Activated CD4-positive, alpha-beta memory T cell treated with anti-CD3 and anti-CD28 coated beads, Interleukin-2, amount 10 ng/mL, durations not matched to agents 7 days and 5 days (primary cell): ENCODE measurements around the gene RPS6KA2. TPM values are rescaled to one million over a fixed set of nuclear protein-coding genes. Genes with fewer than 3 reads are reported as not detected.

Experiments used
- CTCF ChIA-PET: fragments of 350-600 bp; sonication (Branson Sonifier 250); formaldehyde crosslinking; loops from one replicate; lab custom pipeline; 2021; ENCODE audit warnings: antibody characterized with exemption, inconsistent platforms; lab: Charles Lee
- POLR2A ChIA-PET: fragments of 350-600 bp; sonication (Branson Sonifier 250); formaldehyde crosslinking; loops from one replicate; lab custom pipeline; 2021; ENCODE audit warnings: antibody characterized with exemption; lab: Charles Lee
- DNase-seq: peaks from one replicate; pipeline ENCODE4 v3.0.0-alpha.2; 2020
- H3K27ac Mint-ChIP-seq: one replicate; pipeline ENCODE4 v1.8.0; 2021; ENCODE audit warnings: mild to moderate bottlenecking, mixed read lengths
- H3K27me3 Mint-ChIP-seq: one replicate; pipeline ENCODE4 v1.8.0; 2021; ENCODE audit warnings: mixed read lengths
- H3K36me3 Mint-ChIP-seq: one replicate; pipeline ENCODE4 v1.8.0; 2021; ENCODE audit warnings: low read depth, mixed read lengths
- H3K4me1 Mint-ChIP-seq: one replicate; pipeline ENCODE4 v1.8.0; 2021; ENCODE audit warnings: mixed read lengths
- H3K4me3 Mint-ChIP-seq: one replicate; pipeline ENCODE4 v1.8.0; 2021; ENCODE audit warnings: mild to moderate bottlenecking, mixed read lengths
- H3K9me3 Mint-ChIP-seq: one replicate; pipeline ENCODE4 v1.8.0; 2021; ENCODE audit warnings: mixed read lengths
- total RNA-seq, 2 experiments: library from RNA; stranded (reverse); gene quantifications; one replicate each; pipeline ENCODE4 v1.2.3, GENCODE V29; 2021

The RPS6KA2 gene
- total RNA-seq, 2 experiments from 2014 or later = 6.3 to 6.5 TPM

- ChIA-PET POLR2A (interaction anchor here (1.2 kb wide), 1 partner anchor 21 kb away, joined by 3 read pairs; no protein-coding TSS in a partner anchor), CTCF (no interaction called here)
- no peak overlapping the region for H3K27ac Mint-ChIP-seq
- H3K9me3 Mint-ChIP-seq = no peaks in the 10 kb centered on the region
- no peaks in the 10 kb centered on the region for H3K4me1 Mint-ChIP-seq
- H3K36me3 Mint-ChIP-seq = no peaks in the 10 kb centered on the region
- no peak overlapping the region for H3K4me3 Mint-ChIP-seq
- DNase-seq = no peak
- no peaks in the 10 kb centered on the region for H3K27me3 Mint-ChIP-seq
Measured at GRCh38 chr6:166650824-166651807, 24.1 kb upstream of the RPS6KA2 start.

GRCh38 chr6:166650047-166650446, 23.0 kb upstream of the RPS6KA2 start:
- Mint-ChIP-seq H3K9me3 (no peaks in the 10 kb centered on the region), H3K36me3 (no peaks in the 10 kb centered on the region), H3K27me3 (no peaks in the 10 kb centered on the region), H3K4me3 (no peak overlapping the region), H3K4me1 (no peaks in the 10 kb centered on the region), H3K27ac (no peak overlapping the region)
- no peak for DNase-seq
- CTCF ChIA-PET = no interaction called here
- POLR2A ChIA-PET = no interaction called here

GRCh38 chr6:166648846-166649245, 21.8 kb upstream of the RPS6KA2 start:
- Mint-ChIP-seq H3K9me3 (no peaks in the 10 kb centered on the region), H3K27me3 (peaks cover 2% of the 10 kb centered on the region), H3K4me3 (no peak overlapping the region), H3K36me3 (no peaks in the 10 kb centered on the region), H3K27ac (no peak overlapping the region), H3K4me1 (no peaks in the 10 kb centered on the region)
- ChIA-PET POLR2A (no interaction called here), CTCF (no interaction called here)
- DNase-seq = no peak

GRCh38 chr6:166647896-166648295, 20.8 kb upstream of the RPS6KA2 start:
- no peak for DNase-seq
- POLR2A ChIA-PET = no interaction called here
- H3K27ac Mint-ChIP-seq = no peak overlapping the region

GRCh38 chr6:166646716-166647115, 19.7 kb upstream of the RPS6KA2 start:
- Mint-ChIP-seq H3K27ac (no peak overlapping the region), H3K9me3 (no peaks in the 10 kb centered on the region), H3K4me3 (no peak overlapping the region), H3K4me1 (no peaks in the 10 kb centered on the region), H3K27me3 (peaks cover 12% of the 10 kb centered on the region), H3K36me3 (no peaks in the 10 kb centered on the region)
- ChIA-PET CTCF (no interaction called here), POLR2A (no interaction called here)
- no peak for DNase-seq

More at GRCh38 chr6:166647896-166648295, 20.8 kb upstream of the RPS6KA2 start:
- Mint-ChIP-seq H3K27me3 (peaks cover 6% of the 10 kb centered on the region), H3K36me3 (no peaks in the 10 kb centered on the region), H3K4me1 (no peaks in the 10 kb centered on the region), H3K9me3 (no peaks in the 10 kb centered on the region), H3K4me3 (no peak overlapping the region)
- CTCF ChIA-PET = no interaction called here

GRCh38 chr6:166645896-166646295, 18.8 kb upstream of the RPS6KA2 start:
- H3K27me3 Mint-ChIP-seq = peaks cover 15% of the 10 kb centered on the region
- no peak for DNase-seq
- POLR2A ChIA-PET = no interaction called here
- no peaks in the 10 kb centered on the region for H3K4me1 Mint-ChIP-seq
- H3K36me3 Mint-ChIP-seq = no peaks in the 10 kb centered on the region
- CTCF ChIA-PET = no interaction called here
- no peak overlapping the region for H3K27ac Mint-ChIP-seq
- H3K4me3 Mint-ChIP-seq = no peak overlapping the region
- H3K9me3 Mint-ChIP-seq = no peaks in the 10 kb centered on the region

GRCh38 chr6:166644681-166645080, 17.6 kb upstream of the RPS6KA2 start:
- DNase-seq = no peak
- no peaks in the 10 kb centered on the region for H3K9me3 Mint-ChIP-seq
- H3K27ac Mint-ChIP-seq = no peak overlapping the region
- H3K27me3 Mint-ChIP-seq = peaks cover 23% of the 10 kb centered on the region
- H3K4me3 Mint-ChIP-seq = no peak overlapping the region
- ChIA-PET POLR2A (no interaction called here), CTCF (no interaction called here)
- H3K4me1 Mint-ChIP-seq = peaks cover 9% of the 10 kb centered on the region
- no peaks in the 10 kb centered on the region for H3K36me3 Mint-ChIP-seq

GRCh38 chr6:166643891-166644590, 17.0 kb upstream of the RPS6KA2 start:
- H3K36me3 Mint-ChIP-seq = no peaks in the 10 kb centered on the region
- H3K27me3 Mint-ChIP-seq = peaks cover 30% of the 10 kb centered on the region
- ChIA-PET CTCF (no interaction called here), POLR2A (no interaction called here)
- H3K27ac Mint-ChIP-seq = no peak overlapping the region
- DNase-seq = no peak
- H3K4me3 Mint-ChIP-seq = no peak overlapping the region
- peaks cover 11% of the 10 kb centered on the region for H3K4me1 Mint-ChIP-seq
- no peaks in the 10 kb centered on the region for H3K9me3 Mint-ChIP-seq

- Mint-ChIP-seq H3K36me3 (no peaks in the 10 kb centered on the region), H3K27ac (no peak overlapping the region), H3K4me3 (no peak overlapping the region), H3K27me3 (peaks cover 33% of the 10 kb centered on the region), H3K4me1 (peaks cover 11% of the 10 kb centered on the region), H3K9me3 (no peaks in the 10 kb centered on the region)
- POLR2A ChIA-PET = no interaction called here
- no peak for DNase-seq
- CTCF ChIA-PET = no interaction called here
Measured at GRCh38 chr6:166642646-166643045, 15.6 kb upstream of the RPS6KA2 start.

- POLR2A ChIA-PET = no interaction called here
Measured at GRCh38 chr6:166640342-166641043, 13.4 kb upstream of the RPS6KA2 start.

GRCh38 chr6:166639921-166640320, 12.9 kb upstream of the RPS6KA2 start:
- Mint-ChIP-seq H3K4me1 (peaks cover 11% of the 10 kb centered on the region), H3K27ac (no peak overlapping the region), H3K27me3 (peaks cover 38% of the 10 kb centered on the region), H3K4me3 (no peak overlapping the region), H3K9me3 (no peaks in the 10 kb centered on the region), H3K36me3 (no peaks in the 10 kb centered on the region)
- POLR2A ChIA-PET = no interaction called here
- no peak for DNase-seq
- CTCF ChIA-PET = no interaction called here

More at GRCh38 chr6:166640342-166641043, 13.4 kb upstream of the RPS6KA2 start:
- Mint-ChIP-seq H3K27ac (no peak overlapping the region), H3K27me3 (peaks cover 38% of the 10 kb centered on the region), H3K4me1 (peaks cover 11% of the 10 kb centered on the region), H3K36me3 (no peaks in the 10 kb centered on the region), H3K9me3 (no peaks in the 10 kb centered on the region), H3K4me3 (no peak overlapping the region)
- DNase-seq = no peak
- CTCF ChIA-PET = no interaction called here

GRCh38 chr6:166638573-166638964, 11.5 kb upstream of the RPS6KA2 start:
- no peak overlapping the region for H3K27ac Mint-ChIP-seq
- no peaks in the 10 kb centered on the region for H3K36me3 Mint-ChIP-seq
- peaks cover 11% of the 10 kb centered on the region for H3K4me1 Mint-ChIP-seq
- DNase-seq = no peak
- ChIA-PET CTCF (no interaction called here), POLR2A (no interaction called here)
- peaks cover 37% of the 10 kb centered on the region for H3K27me3 Mint-ChIP-seq
- H3K9me3 Mint-ChIP-seq = no peaks in the 10 kb centered on the region
- H3K4me3 Mint-ChIP-seq = no peak overlapping the region
